ENCODE measurements around the gene ZNF385A. TPM values are rescaled to one million over a fixed set of nuclear protein-coding genes. Genes with fewer than 3 reads are reported as not detected.

Gene ZNF385A
- 0.37 and 1.4 TPM in 2 replicates for total RNA-seq

DNA sequence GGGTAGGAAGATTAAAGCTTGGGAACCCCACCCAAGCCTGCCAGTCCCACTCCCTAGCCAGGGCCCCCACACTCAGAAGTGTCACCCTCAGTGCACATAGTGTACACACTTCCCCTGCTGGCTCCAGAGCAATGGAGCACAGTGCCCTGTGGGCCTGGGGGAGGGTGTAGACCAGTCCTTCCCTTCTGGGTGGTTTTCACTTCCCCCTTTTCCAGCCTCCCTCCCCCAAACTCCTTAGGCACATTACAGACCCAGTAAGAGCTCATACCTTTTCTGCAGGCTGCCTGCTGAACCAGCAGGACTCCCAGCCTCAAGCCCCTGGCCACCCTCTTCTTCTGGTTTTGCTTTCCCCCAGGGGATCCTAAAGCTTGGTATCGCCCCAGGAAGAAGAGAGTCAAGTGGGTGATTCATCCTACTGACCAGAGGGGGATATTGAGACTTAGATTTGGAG, at the start of gene ZNF385A:
TSS of gene ZNF385A (minus strand) at position 143 of the 451 bp plus-strand sequence. CDS start 219 bp downstream, outside the sequence.

DNA sequence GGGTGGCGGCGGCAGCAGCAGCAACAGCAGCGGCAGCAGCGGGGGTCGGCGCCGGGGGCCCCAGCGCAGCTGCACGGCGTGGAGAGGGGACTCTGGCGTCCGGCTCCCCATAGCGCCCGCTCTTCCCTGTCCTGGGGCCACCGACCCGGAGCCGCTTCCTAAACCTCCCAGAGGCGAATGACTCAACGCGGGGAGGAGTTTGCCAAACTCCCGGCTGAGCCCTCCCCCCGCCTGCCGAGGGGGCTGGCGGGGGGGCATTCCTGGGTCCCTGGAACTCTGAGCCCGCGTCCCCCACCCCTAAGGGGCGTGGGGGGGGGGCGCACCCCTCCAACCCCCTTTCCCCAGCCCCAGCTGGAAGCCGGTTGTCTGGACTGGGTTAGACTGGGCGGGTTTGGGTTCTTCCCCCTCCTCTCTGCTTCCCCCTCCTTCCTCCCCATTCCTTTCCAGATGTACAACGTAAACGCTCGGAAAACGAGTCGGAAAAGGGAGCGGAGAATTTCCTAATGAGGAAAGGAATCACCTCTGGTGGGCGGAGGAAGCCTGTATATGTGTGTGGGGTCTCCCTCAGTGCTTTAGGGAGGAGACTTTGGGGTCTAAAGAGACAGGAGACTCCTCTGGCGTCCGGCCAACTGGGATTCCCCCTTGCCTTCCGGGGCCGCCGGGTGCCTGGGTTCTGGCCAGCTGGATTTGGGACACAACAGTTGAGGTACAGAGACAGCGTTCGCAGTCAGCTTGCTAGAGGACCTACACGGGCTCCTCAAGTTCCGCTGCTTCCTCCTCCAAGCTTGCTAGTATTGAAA, 34.8 kb upstream of the ZNF385A start, which contains the start of gene ITGA5:
TSS of gene ITGA5 (minus strand) at position 179 of the 800 bp plus-strand sequence. CDS start at position 111, 68 bp downstream.

DNA sequence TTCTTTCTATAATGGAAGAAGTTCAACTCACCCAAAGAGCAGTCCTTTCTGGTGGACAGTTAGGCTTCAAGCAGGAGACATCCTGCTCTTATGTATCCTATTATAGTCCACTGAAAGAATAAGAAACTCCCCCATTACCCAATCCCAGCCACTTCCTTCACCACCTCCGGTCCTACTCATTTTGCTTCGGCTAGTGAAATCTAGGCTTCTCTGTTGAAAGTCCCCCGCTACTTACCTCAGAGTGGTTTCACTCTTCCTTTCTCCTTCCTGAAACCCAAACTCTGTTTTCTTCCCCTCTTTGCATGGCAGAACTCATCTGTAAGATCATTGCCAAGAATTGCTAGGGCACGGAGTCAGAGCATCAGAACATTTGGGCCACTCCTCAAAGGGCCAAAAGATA, 20.1 kb downstream of the ZNF385A start, which contains the start of gene GPR84:
TSS of gene GPR84 (minus strand) at position 74 of the 400 bp plus-strand sequence. CDS start 635 bp downstream, outside the sequence.

GRCh38 chr12:54324617-54325441, 59.7 kb downstream of the ZNF385A start, which contains the start of gene COPZ1:
TSS of gene COPZ1 (plus strand) at chr12:54325131. CDS start at chr12:54325164, 33 bp downstream.

Small RNAs within 50 kb of the gene (small RNA-seq; reads per million reads assigned to genes)
- gene MIR148B, result 188 reads per million, percentile 99 among the genes with 10 or more reads in this experiment
- gene RN7SL744P, result not detected

Other genes with a start within 250 kb of the ZNF385A start
- 20.6 and 28.2 TPM in 2 replicates for gene SMUG1, start 195.7 kb downstream of the ZNF385A start, total RNA-seq
- 34.5 and 49.1 TPM in 2 replicates for gene CBX5, start 104.6 kb downstream of the ZNF385A start, total RNA-seq
- gene HNRNPA1, start 104.0 kb downstream of the ZNF385A start, total RNA-seq, result 323 and 341 TPM in 2 replicates
- gene NFE2, start 83.7 kb downstream of the ZNF385A start, total RNA-seq, result not detected in 2 replicates
- 103 and 111 TPM in 2 replicates for gene COPZ1, start 59.6 kb downstream of the ZNF385A start, total RNA-seq
- gene GPR84, start 20.2 kb downstream of the ZNF385A start, total RNA-seq, result not detected in 2 replicates
- 351 and 524 TPM in 2 replicates for gene ITGA5, start 34.5 kb upstream of the ZNF385A start, total RNA-seq
- gene GTSF1, start 88.9 kb upstream of the ZNF385A start, total RNA-seq, result not detected in 2 replicates
- gene NCKAP1L, start 113.0 kb upstream of the ZNF385A start, total RNA-seq, result under 0.01 TPM in 2 replicates
- 0.78 and 1.5 TPM in 2 replicates for gene PDE1B, start 164.9 kb upstream of the ZNF385A start, total RNA-seq
- gene PPP1R1A, start 203.9 kb upstream of the ZNF385A start, total RNA-seq, result not detected in 2 replicates

Measured in subcutaneous preadipocyte (primary cell).